NCI-H82 (cell line): Measurements from ENCODE around the gene NDFIP2.

ENCODE experiments used
- DNase-seq: peaks from one replicate; lab custom pipeline; 2025; lab: John Stamatoyannopoulos, UW

The NDFIP2 gene

GRCh38 chr13:79496188-79496587 lies 15.2 kb downstream of the NDFIP2 start:
- DNase-seq = no peak

- DNase-seq = no peak
Measured at GRCh38 chr13:79497064-79497463, 16.1 kb downstream of the NDFIP2 start.

GRCh38 chr13:79497852-79498251 lies 16.9 kb downstream of the NDFIP2 start:
- no peak for DNase-seq

GRCh38 chr13:79500829-79501228 lies 19.9 kb downstream of the NDFIP2 start:
- no peak for DNase-seq

GRCh38 chr13:79501538-79502232 lies 20.7 kb downstream of the NDFIP2 start:
- no peak for DNase-seq

GRCh38 chr13:79502859-79503468 lies 22.0 kb downstream of the NDFIP2 start:
- DNase-seq = peak; percentile 79

- peak; percentile 41 for DNase-seq
Measured at GRCh38 chr13:79503473-79504017, 22.6 kb downstream of the NDFIP2 start.

- no peak for DNase-seq
Measured at GRCh38 chr13:79508224-79508961, 27.4 kb downstream of the NDFIP2 start.

- no peak for DNase-seq
Measured at GRCh38 chr13:79511611-79512010, 30.7 kb downstream of the NDFIP2 start.

GRCh38 chr13:79512950-79513349 lies 32.0 kb downstream of the NDFIP2 start:
- no peak for DNase-seq

GRCh38 chr13:79516595-79516994 lies 35.6 kb downstream of the NDFIP2 start:
- DNase-seq = no peak

- DNase-seq = no peak
Measured at GRCh38 chr13:79519255-79519654, 38.3 kb downstream of the NDFIP2 start.

GRCh38 chr13:79522583-79522982 lies 41.6 kb downstream of the NDFIP2 start:
- no peak for DNase-seq

- DNase-seq = no peak
Measured at GRCh38 chr13:79525064-79525857, 44.3 kb downstream of the NDFIP2 start.

- DNase-seq = no peak
Measured at GRCh38 chr13:79527698-79528097, 46.7 kb downstream of the NDFIP2 start.

GRCh38 chr13:79528356-79528755 lies 47.4 kb downstream of the NDFIP2 start:
- no peak for DNase-seq

- DNase-seq = peak; percentile 61
Measured at GRCh38 chr13:79528759-79529191, 47.8 kb downstream of the NDFIP2 start.

GRCh38 chr13:79529817-79530216 lies 48.9 kb downstream of the NDFIP2 start:
- no peak for DNase-seq

- no peak for DNase-seq
Measured at GRCh38 chr13:79530270-79530669, 49.3 kb downstream of the NDFIP2 start.

GRCh38 chr13:79531542-79532254 lies 50.7 kb downstream of the NDFIP2 start:
- DNase-seq = no peak

- no peak for DNase-seq
Measured at GRCh38 chr13:79532576-79532975, 51.6 kb downstream of the NDFIP2 start.
